Measurements from ENCODE around the gene TACC3. TPM values are rescaled to one million over a fixed set of nuclear protein-coding genes. Genes with fewer than 3 reads are reported as not detected.
A peak's percentile ranks its signal among the peaks of the same experiment; 100 is the strongest.

TACC3 gene
- total and polyA plus RNA-seq, 2 of the 8 experiments (the other 6 are each of a cell fraction or from before 2014, with no cell fraction given) = 73.8 to 148 TPM

DNA sequence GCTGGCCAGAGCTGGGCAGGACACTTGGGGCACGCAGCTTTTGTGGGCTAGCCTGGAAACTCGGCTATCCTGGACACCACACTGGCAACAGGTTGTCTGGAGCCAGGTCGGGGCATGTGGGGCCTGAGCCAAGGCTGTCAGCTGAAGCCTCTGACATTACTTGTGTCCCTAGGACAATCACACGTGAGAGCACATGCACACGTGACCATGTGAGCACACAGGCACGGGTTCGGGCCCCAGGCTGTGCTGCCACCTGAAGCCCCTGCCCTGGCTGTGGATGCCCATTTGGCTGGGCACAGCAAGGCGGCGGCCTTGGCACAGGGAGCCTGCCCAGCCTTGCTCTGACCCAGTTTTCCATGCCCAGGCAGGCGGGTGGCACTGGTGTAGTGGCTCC, 63.1 kb downstream of the TACC3 start:
- POLR2A ChIA-PET (ENCODE audit: partially characterized antibody) = interaction anchor here (1.0 to 17.2 kb wide), 8 partner anchors 7 to 61 kb away, joined by 3 to 170 read pairs (median 5); partner anchors contain the start of gene FGFR3
- Histone ChIP-seq H2BK120ac (replicated peaks; ENCODE audit: low read depth, low read length) (no peak overlapping the region), H3K79me2 (ENCODE audit: control insufficient read depth in 1 of 2, insufficient read depth in 2 of 2, low read length in 2 of 2) (no peaks in the 10 kb centered on the region), H3K4ac (replicated peaks; ENCODE audit: insufficient read length, low read depth, low read length) (no peak overlapping the region), H3K4me3 (ENCODE audit: extremely low read depth in 1 of 4, insufficient read depth in 2 of 4, low read depth in 3 of 4, low read length in 4 of 4) (no peak overlapping the region), H3K23ac (ENCODE audit: insufficient read length) (no peak overlapping the region), H3K56ac (replicated peaks; ENCODE audit: insufficient read length, low read depth, low read length) (no peak overlapping the region), H3K14ac (ENCODE audit: insufficient read length) (no peak overlapping the region), H3K27me3 (replicated peaks in 1 of 4; ENCODE audit: control insufficient read depth in 3 of 4, extremely low read depth in 1 of 4, insufficient read depth in 3 of 4, low read length in 3 of 4) (peaks cover 0 to 2% (median 0%) of the 10 kb centered on the region in 4 experiments; a peak in 1 of 7 replicates), H4K91ac (replicated peaks; ENCODE audit: insufficient read length, low read length) (no peak overlapping the region), H3K36me3 (ENCODE audit: control insufficient read depth in 2 of 4, insufficient read depth in 4 of 4, low read length in 3 of 4) (no peaks in the 10 kb centered on the region), H4K20me1 (replicated peaks in 1 of 2; ENCODE audit: control insufficient read depth in 1 of 2, insufficient read depth in 2 of 2, low read length in 2 of 2) (no peaks in the 10 kb centered on the region), H2AFZ (ENCODE audit: low read length) (no peak overlapping the region), H3K18ac (ENCODE audit: extremely low read depth, low read length) (no peak overlapping the region), H2AK5ac (ENCODE audit: low read depth, low read length) (0 out of 2 replicates have a peak overlapping the region, but pooled peaks have one; percentile 57), H3K9me3 (ENCODE audit: insufficient read depth in 2 of 2, low read depth in 1 of 2, low read length in 1 of 2) (no peaks in the 10 kb centered on the region), H2BK15ac (ENCODE audit: low read length) (peak overlapping the region; percentile 88; the same call in 1 of the 2 replicates), H3K79me1 (ENCODE audit: low read depth, low read length) (no peaks in the 10 kb centered on the region), H4K8ac (ENCODE audit: extremely low read depth, insufficient read depth, low read length) (peak overlapping the region; percentile 68), H3K23me2 (ENCODE audit: low read depth, low read length) (no peaks in the 10 kb centered on the region), H3K4me2 (ENCODE audit: insufficient read depth in 1 of 2, low read depth in 2 of 2, low read length in 2 of 2) (no peak overlapping the region), H2BK20ac (ENCODE audit: low read length) (no peak overlapping the region), H3K9ac (replicated peaks in 1 of 4; ENCODE audit: extremely low read depth in 1 of 4, low read depth in 3 of 4, low read length in 3 of 4) (no peak overlapping the region), H4K5ac (ENCODE audit: insufficient read length, low read depth, low read length) (no peak overlapping the region), H3K4me1 (replicated peaks in 1 of 4; ENCODE audit: control insufficient read depth in 3 of 4, insufficient read depth in 4 of 4, low read length in 3 of 4) (peaks cover 0 to 8% (median 6%) of the 10 kb centered on the region in 4 experiments; a peak in 4 of 7 replicates), H3K27ac (ENCODE audit: low read depth, low read length) (no peak overlapping the region), H2BK5ac (ENCODE audit: low read depth, low read length) (0 out of 2 replicates have a peak overlapping the region, but pooled peaks have one; percentile 15), H2BK12ac (ENCODE audit: low read depth, low read length) (peak overlapping the region; percentile 80; the same call in 1 of the 2 replicates)
- TF ChIP-seq CHD1 (IDR thresholded peaks at IDR 0.05; ENCODE audit: low read depth, low read length) = no peak
- TF ChIP-seq SP4 (IDR thresholded peaks at IDR 0.05; ENCODE audit: low read length) = no peak
- TF ChIP-seq, protein P1, sequence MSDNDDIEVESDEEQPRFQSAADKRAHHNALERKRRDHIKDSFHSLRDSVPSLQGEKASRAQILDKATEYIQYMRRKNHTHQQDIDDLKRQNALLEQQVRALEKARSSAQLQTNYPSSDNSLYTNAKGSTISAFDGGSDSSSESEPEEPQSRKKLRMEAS (IDR thresholded peaks at IDR 0.05) = no peak
- no peak for TF ChIP-seq SRF (IDR thresholded peaks at IDR 0.05; ENCODE audit: low read depth, low read length)
- no peak for TF ChIP-seq CTBP2 (IDR thresholded peaks at IDR 0.05; ENCODE audit: borderline replicate concordance, insufficient read depth, insufficient read length, low read length)
- no peak for FAIRE-seq
- WGBS, 2 experiments (ENCODE audit: extremely low coverage in 1 of 2, insufficient coverage in 1 of 2, insufficient read length in 1 of 2, insufficient replicate concordance in 2 of 2, low coverage in 1 of 2, low lambda C conversion rate in 2 of 2, missing lambda C conversion rate in 1 of 2) = 88% methylated on average over 10 of the region's 10 CpGs; no CpG with 5 or more reads in 1 of the 2 experiments
- DNase-seq (ENCODE audit: low read depth in 1 of 2, low spot score in 2 of 2) = no peak
- CTCF ChIA-PET (ENCODE audit: partially characterized antibody) = interaction anchor here (52.9 to 71.2 kb wide), 2 partner anchors 5 to 19 kb away, joined by 2507 read pairs; partner anchors contain the start of gene FGFR3
